ENCODE data around the gene AGFG2. TPM values are rescaled to one million over a fixed set of nuclear protein-coding genes. Genes with fewer than 3 reads are reported as not detected.

The AGFG2 gene
- total and polyA plus RNA-seq, 5 donors: 17.3 to 26.3 (median 22.7) TPM

GRCh38 chr7:100566018-100566531 lies 27.1 kb downstream of the AGFG2 start:
- no peak overlapping the region for H3K27ac ChIP-seq (ENCODE audit: low read length)
- H3K9me3 ChIP-seq (ENCODE audit: control insufficient read depth, low read length): no peaks in the 10 kb centered on the region
- ATAC-seq: no peak
- peak in 1 of 3 donors; percentile 49 for DNase-seq
- peaks cover 2% of the 10 kb centered on the region for H3K4me1 ChIP-seq (ENCODE audit: control insufficient read depth, insufficient read depth, low read length)
- H3K4me3 ChIP-seq (ENCODE audit: low read length): no peak overlapping the region
- intact Hi-C loops (cut with DNase I): loop anchor here in 1 of 4 donors (10.0 kb wide), 1 partner anchor 119 kb away; no protein-coding TSS in a partner anchor
- H3K27me3 ChIP-seq (ENCODE audit: control insufficient read depth, insufficient read depth): no peaks in the 10 kb centered on the region
- WGBS: 91% methylated on average over 6 of the region's 6 CpGs

GRCh38 chr7:100567031-100567730 lies 28.2 kb downstream of the AGFG2 start:
- Histone ChIP-seq H3K4me3 (ENCODE audit: low read length) (no peak overlapping the region), H3K4me1 (ENCODE audit: control insufficient read depth, insufficient read depth, low read length) (peaks cover 2% of the 10 kb centered on the region), H3K9me3 (ENCODE audit: control insufficient read depth, low read length) (no peaks in the 10 kb centered on the region), H3K27ac (ENCODE audit: low read length) (no peak overlapping the region), H3K27me3 (ENCODE audit: control insufficient read depth, insufficient read depth) (no peaks in the 10 kb centered on the region)
- WGBS: 67% methylated on average over 12 of the region's 12 CpGs
- intact Hi-C loops (cut with DNase I): loop anchor here in 1 of 4 donors (10.0 kb wide), 1 partner anchor 118 kb away; no protein-coding TSS in a partner anchor
- DNase-seq (peak in 1 of 3 donors; percentile 44), ATAC-seq (no peak)

GRCh38 chr7:100567751-100568175 lies 28.8 kb downstream of the AGFG2 start:
- no peaks in the 10 kb centered on the region for H3K27me3 ChIP-seq (ENCODE audit: control insufficient read depth, insufficient read depth)

GRCh38 chr7:100568176-100568895 lies 29.3 kb downstream of the AGFG2 start:
- ATAC-seq: no peak
- Histone ChIP-seq H3K27ac (ENCODE audit: low read length) (no peak overlapping the region), H3K4me1 (ENCODE audit: control insufficient read depth, insufficient read depth, low read length) (peaks cover 2% of the 10 kb centered on the region), H3K9me3 (ENCODE audit: control insufficient read depth, low read length) (no peaks in the 10 kb centered on the region), H3K4me3 (ENCODE audit: low read length) (no peak overlapping the region), H3K27me3 (ENCODE audit: control insufficient read depth, insufficient read depth) (no peaks in the 10 kb centered on the region)
- no peak for DNase-seq
- 70% methylated on average over 10 of the region's 11 CpGs for WGBS
- intact Hi-C loops (cut with DNase I): loop anchor here in 1 of 4 donors (10.0 kb wide), 1 partner anchor 116 kb away; no protein-coding TSS in a partner anchor

More at GRCh38 chr7:100567751-100568175, 28.8 kb downstream of the AGFG2 start:
- H3K9me3 ChIP-seq (ENCODE audit: control insufficient read depth, low read length): no peaks in the 10 kb centered on the region
- no peak overlapping the region for H3K27ac ChIP-seq (ENCODE audit: low read length)
- ATAC-seq (no peak), DNase-seq (no peak)
- WGBS: 50% methylated on average over 3 of the region's 3 CpGs
- H3K4me3 ChIP-seq (ENCODE audit: low read length): no peak overlapping the region
- H3K4me1 ChIP-seq (ENCODE audit: control insufficient read depth, insufficient read depth, low read length): peaks cover 2% of the 10 kb centered on the region
- intact Hi-C loops (cut with DNase I): loop anchor here in 1 of 4 donors (10.0 kb wide), 1 partner anchor 117 kb away; no protein-coding TSS in a partner anchor

- peaks cover 2% of the 10 kb centered on the region for H3K4me1 ChIP-seq (ENCODE audit: control insufficient read depth, insufficient read depth, low read length)
- peak in 2 of 3 donors; percentile 78 to 80 for DNase-seq
- 25% methylated on average over 36 of the region's 36 CpGs for WGBS
- H3K4me3 ChIP-seq (ENCODE audit: low read length): no peak overlapping the region
- H3K27ac ChIP-seq (ENCODE audit: low read length): no peak overlapping the region
- intact Hi-C loops (cut with DNase I): loop anchor here in 1 of 4 donors (10.0 kb wide), 1 partner anchor 116 kb away; no protein-coding TSS in a partner anchor
- H3K9me3 ChIP-seq (ENCODE audit: control insufficient read depth, low read length): no peaks in the 10 kb centered on the region
- peak; percentile 28 to 37 for ATAC-seq
- H3K27me3 ChIP-seq (ENCODE audit: control insufficient read depth, insufficient read depth): no peaks in the 10 kb centered on the region
Observed at GRCh38 chr7:100568896-100569844, 30.2 kb downstream of the AGFG2 start.

GRCh38 chr7:100570954-100571828 lies 32.2 kb downstream of the AGFG2 start:
- Histone ChIP-seq H3K4me3 (ENCODE audit: low read length) (no peak overlapping the region), H3K4me1 (ENCODE audit: control insufficient read depth, insufficient read depth, low read length) (peaks cover 2% of the 10 kb centered on the region), H3K27ac (ENCODE audit: low read length) (no peak overlapping the region), H3K27me3 (ENCODE audit: control insufficient read depth, insufficient read depth) (no peaks in the 10 kb centered on the region), H3K9me3 (ENCODE audit: control insufficient read depth, low read length) (no peaks in the 10 kb centered on the region)
- ATAC-seq (no peak), DNase-seq (peak in 1 of 3 donors; percentile 56)
- intact Hi-C loops (cut with DNase I): no loop called here
- 70% methylated on average over 26 of the region's 26 CpGs for WGBS

- no peaks in the 10 kb centered on the region for H3K27me3 ChIP-seq (ENCODE audit: control insufficient read depth, insufficient read depth)
- WGBS: 99% methylated on average over 2 of the region's 2 CpGs
- intact Hi-C loops (cut with DNase I): no loop called here
- no peak overlapping the region for H3K4me3 ChIP-seq (ENCODE audit: low read length)
- peaks cover 2% of the 10 kb centered on the region for H3K4me1 ChIP-seq (ENCODE audit: control insufficient read depth, insufficient read depth, low read length)
- ATAC-seq (no peak), DNase-seq (peak in 1 of 3 donors; percentile 21)
- H3K27ac ChIP-seq (ENCODE audit: low read length): no peak overlapping the region
- no peaks in the 10 kb centered on the region for H3K9me3 ChIP-seq (ENCODE audit: control insufficient read depth, low read length)
Observed at GRCh38 chr7:100571829-100572116, 32.8 kb downstream of the AGFG2 start.

GRCh38 chr7:100572281-100572948 lies 33.4 kb downstream of the AGFG2 start:
- ATAC-seq (no peak), DNase-seq (peak in 1 of 3 donors; percentile 55)
- H3K27me3 ChIP-seq (ENCODE audit: control insufficient read depth, insufficient read depth): no peaks in the 10 kb centered on the region
- H3K4me3 ChIP-seq (ENCODE audit: low read length): no peak overlapping the region
- H3K9me3 ChIP-seq (ENCODE audit: control insufficient read depth, low read length): no peaks in the 10 kb centered on the region
- peaks cover 2% of the 10 kb centered on the region for H3K4me1 ChIP-seq (ENCODE audit: control insufficient read depth, insufficient read depth, low read length)
- intact Hi-C loops (cut with DNase I): no loop called here
- no peak overlapping the region for H3K27ac ChIP-seq (ENCODE audit: low read length)
- WGBS: 86% methylated on average over 20 of the region's 20 CpGs

- intact Hi-C loops (cut with DNase I): no loop called here
- no peaks in the 10 kb centered on the region for H3K27me3 ChIP-seq (ENCODE audit: control insufficient read depth, insufficient read depth)
- no peak for ATAC-seq
Observed at GRCh38 chr7:100572949-100573675, 34.1 kb downstream of the AGFG2 start.

More at GRCh38 chr7:100572949-100573675, 34.1 kb downstream of the AGFG2 start:
- H3K9me3 ChIP-seq (ENCODE audit: control insufficient read depth, low read length): no peaks in the 10 kb centered on the region
- no peak overlapping the region for H3K27ac ChIP-seq (ENCODE audit: low read length)
- H3K4me3 ChIP-seq (ENCODE audit: low read length): no peak overlapping the region
- H3K4me1 ChIP-seq (ENCODE audit: control insufficient read depth, insufficient read depth, low read length): peaks cover 2% of the 10 kb centered on the region
- DNase-seq: no peak
- 93% methylated on average over 30 of the region's 30 CpGs for WGBS
